ENCODE data around the gene AARS1.
"Not testable (repeated sequence)": the region's sequence is repeated elsewhere in the genome, so short reads cannot be mapped to it uniquely, and the experiment has no call there.

AARS1 gene

GRCh38 chr16:70223971-70224513 lies 65.3 kb downstream of the AARS1 start:
- DNase-seq (ENCODE audit: low spot score): not testable (repeated sequence)

- DNase-seq (ENCODE audit: low spot score): not testable (repeated sequence)
Measured at GRCh38 chr16:70223216-70223615, 66.1 kb downstream of the AARS1 start.

- not testable (repeated sequence) for DNase-seq (ENCODE audit: low spot score)
Measured at GRCh38 chr16:70222574-70222973, 66.7 kb downstream of the AARS1 start.

GRCh38 chr16:70218586-70218985 lies 70.7 kb downstream of the AARS1 start:
- DNase-seq (ENCODE audit: low spot score): not testable (repeated sequence)

GRCh38 chr16:70206382-70206781 lies 82.9 kb downstream of the AARS1 start:
- not testable (repeated sequence) for DNase-seq (ENCODE audit: low spot score)

GRCh38 chr16:70204668-70205405 lies 84.5 kb downstream of the AARS1 start:
- not testable (repeated sequence) for DNase-seq (ENCODE audit: low spot score)

- not testable (repeated sequence) for DNase-seq (ENCODE audit: low spot score)
Measured at GRCh38 chr16:70204010-70204409, 85.3 kb downstream of the AARS1 start.

GRCh38 chr16:70203508-70203907 lies 85.8 kb downstream of the AARS1 start:
- DNase-seq (ENCODE audit: low spot score): not testable (repeated sequence)
